Skin epidermis (tissue), 12 donors: ENCODE data around the gene RTKN.
"Not testable (repeated sequence)": the region's sequence is repeated elsewhere in the genome, so short reads cannot be mapped to it uniquely, and the experiment has no call there.

Experiments
- H3K27ac ChIP-seq, 21 experiments: fragments of 200-600 bp; sonication (generic) in 11 of 21; one replicate each; pipeline ENCODE4 v1.5.0; 2020; ENCODE audit warnings: mild to moderate bottlenecking in 3 of 21, inconsistent platforms in 2 of 21, moderate library complexity in 2 of 21
- H3K4me3 ChIP-seq, 7 experiments: fragments of 200-600 bp; sonication (generic) in 2 of 7; one replicate each; pipeline ENCODE4 v1.5.0; 2020; ENCODE audit warnings: inconsistent platforms in 2 of 7, mild to moderate bottlenecking in 2 of 7, moderate library complexity in 1 of 7

Gene RTKN

GRCh38 chr2:74462054-74462785 is 20.5 kb upstream of the RTKN start:
- Histone ChIP-seq H3K4me3 (no peak overlapping the region), H3K27ac (no peak overlapping the region)

DNA sequence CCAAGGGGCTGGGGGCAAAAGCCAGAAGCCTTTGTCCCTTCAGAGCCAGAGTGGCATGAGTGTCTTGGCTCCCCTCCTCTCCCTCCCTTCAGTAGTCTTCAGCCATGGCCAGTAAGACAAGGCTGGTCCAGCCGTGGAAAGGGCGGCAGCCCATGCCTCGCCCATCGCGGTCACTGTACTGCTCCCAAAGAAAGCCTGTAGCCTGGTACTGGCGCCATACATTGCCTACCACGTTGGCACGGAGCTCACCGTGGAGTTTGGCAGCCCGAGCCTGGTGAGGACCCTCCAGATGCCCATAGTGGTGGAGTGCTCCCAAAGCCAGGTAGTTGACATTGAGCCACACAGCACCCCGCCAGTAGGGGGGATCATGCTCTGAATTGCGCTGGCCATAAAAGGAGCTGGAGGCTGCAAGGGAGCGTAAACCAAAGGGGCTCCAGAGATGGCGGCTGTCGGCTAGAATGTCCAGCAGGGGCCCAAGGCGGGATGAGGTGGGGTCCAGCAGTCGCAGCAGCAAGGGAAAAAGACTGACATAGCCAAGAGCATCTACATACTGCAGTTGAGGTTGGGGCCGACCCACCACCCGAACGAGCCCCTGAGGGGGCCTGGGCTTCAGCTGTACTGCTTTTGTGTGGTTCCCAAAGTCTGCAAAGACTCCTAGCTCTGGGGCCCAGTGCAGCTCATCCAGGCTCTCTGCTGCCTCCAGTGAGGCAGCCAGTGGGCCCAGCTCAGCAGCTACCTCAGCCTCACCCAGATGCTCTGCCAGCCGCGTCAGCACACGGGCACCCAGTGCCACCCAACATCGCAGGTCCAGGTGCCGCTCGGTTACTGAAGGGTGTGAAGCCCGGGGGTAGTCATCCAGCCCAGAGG is 19.7 kb upstream of the RTKN start:
- no peak overlapping the region for H3K4me3 ChIP-seq
- peak overlapping the region in 1 of 21 experiments; percentile 12 for H3K27ac ChIP-seq

- not testable (repeated sequence) for H3K27ac ChIP-seq, H3K4me3 ChIP-seq
These were observed 18.4 kb upstream of the RTKN start for GRCh38 chr2:74460187-74460586.

- H3K4me3 ChIP-seq, result peak overlapping the region in 4 of 7 experiments; percentile 58 to 76 (median 69)
- H3K27ac ChIP-seq, result peak overlapping the region in 1 of 21 experiments; percentile 94
These were observed 17.9 kb upstream of the RTKN start for GRCh38 chr2:74459503-74460118.

DNA sequence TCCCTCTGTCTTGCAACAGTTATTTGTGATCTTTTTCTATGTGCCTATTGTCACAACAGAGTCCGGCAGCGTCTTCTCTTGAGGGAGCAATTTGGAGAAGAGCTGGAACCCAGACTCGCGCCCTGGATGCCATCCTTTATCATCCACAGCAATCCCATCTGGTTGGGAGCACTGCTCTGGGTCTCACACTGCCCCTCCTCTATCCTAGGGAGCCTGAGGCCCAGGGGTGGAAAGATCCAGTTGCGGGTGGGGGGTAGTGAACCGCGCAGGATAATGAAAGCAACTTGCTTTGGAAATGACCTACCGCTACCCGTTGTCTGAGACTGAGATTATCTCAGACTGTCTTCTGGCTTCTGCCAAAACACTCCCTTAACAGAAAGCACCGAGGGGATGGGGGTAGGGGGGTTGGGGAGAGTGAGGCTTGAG is 17.2 kb upstream of the RTKN start:
- H3K4me3 ChIP-seq, result peak overlapping the region; percentile 58 to 76 (median 65)
- H3K27ac ChIP-seq, result peak overlapping the region in 19 of 21 experiments; percentile 69 to 99 (median 86)

GRCh38 chr2:74458132-74458937 is 16.6 kb upstream of the RTKN start, which contains the start of gene WBP1:
Gene WBP1, plus strand, starts transcription at chr2:74458438. Its CDS starts 165 bp downstream, at chr2:74458603.
- peak within 1 kb of the TSS; percentile 58 to 76 (median 65) for H3K4me3 ChIP-seq
- H3K27ac ChIP-seq, result peak within 1 kb of the TSS; percentile 24 to 99 (median 94)

DNA sequence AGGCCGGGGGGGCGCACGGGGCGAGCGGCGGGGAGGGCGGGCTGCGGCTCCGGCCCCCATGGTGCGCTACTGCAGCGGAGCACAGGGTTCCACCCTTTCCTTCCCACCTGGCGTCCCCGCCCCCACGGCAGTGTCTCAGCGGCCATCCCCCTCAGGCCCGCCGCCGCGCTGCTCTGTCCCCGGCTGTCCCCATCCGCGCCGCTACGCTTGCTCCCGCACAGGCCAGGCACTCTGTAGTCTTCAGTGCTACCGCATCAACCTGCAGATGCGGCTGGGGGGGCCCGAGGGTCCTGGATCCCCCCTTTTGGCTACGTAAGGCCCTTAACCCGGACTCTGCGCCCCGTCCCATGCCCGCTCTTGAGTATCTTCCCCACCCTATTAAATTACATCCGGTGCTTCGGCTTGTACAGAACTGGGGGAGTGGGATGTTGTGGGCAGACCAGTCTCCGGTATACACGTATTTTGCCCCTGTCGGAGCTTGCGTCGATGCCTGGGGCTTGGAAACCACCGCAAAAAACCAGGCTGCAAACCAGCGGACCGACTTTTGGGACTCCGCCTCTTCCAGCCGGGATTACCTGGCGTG is 15.9 kb upstream of the RTKN start:
- peak overlapping the region; percentile 24 to 99 (median 94) for H3K27ac ChIP-seq
- H3K4me3 ChIP-seq, result peak overlapping the region; percentile 51 to 76 (median 65)

GRCh38 chr2:74457129-74457548 is 15.4 kb upstream of the RTKN start:
- peak overlapping the region; percentile 24 to 99 (median 94) for H3K27ac ChIP-seq
- peak overlapping the region; percentile 51 to 76 (median 65) for H3K4me3 ChIP-seq

- Histone ChIP-seq H3K4me3 (peak within 1 kb of the TSS; percentile 50 to 74 (median 60)), H3K27ac (peak within 1 kb of the TSS; percentile 2 to 98 (median 79))
These were observed 13.1 kb upstream of the RTKN start, which contains the start of gene INO80B for GRCh38 chr2:74454654-74455511. Gene INO80B, plus strand, starts transcription at chr2:74455087. Its CDS starts 30 bp downstream, at chr2:74455117.

- no peak overlapping the region for H3K27ac ChIP-seq
- no peak overlapping the region for H3K4me3 ChIP-seq
These were observed 8.9 kb upstream of the RTKN start for GRCh38 chr2:74450570-74451190.

GRCh38 chr2:74448771-74449170 is 7.0 kb upstream of the RTKN start:
- no peak overlapping the region for H3K4me3 ChIP-seq
- no peak overlapping the region for H3K27ac ChIP-seq

- H3K4me3 ChIP-seq, result no peak overlapping the region
These were observed 5.7 kb upstream of the RTKN start for GRCh38 chr2:74447230-74447999.

GRCh38 chr2:74444498-74445318 is 3.0 kb upstream of the RTKN start:
- Histone ChIP-seq H3K27ac (peak overlapping the region in 1 of 21 experiments; percentile 1), H3K4me3 (no peak overlapping the region)

More at GRCh38 chr2:74447230-74447999, 5.7 kb upstream of the RTKN start:
- H3K27ac ChIP-seq, result no peak overlapping the region

- peak overlapping the region; percentile 35 to 61 (median 48) for H3K4me3 ChIP-seq
- peak overlapping the region in 20 of 21 experiments; percentile 62 to 94 (median 82) for H3K27ac ChIP-seq
These were observed 953 bp upstream of the RTKN start for GRCh38 chr2:74442483-74443297.

DNA sequence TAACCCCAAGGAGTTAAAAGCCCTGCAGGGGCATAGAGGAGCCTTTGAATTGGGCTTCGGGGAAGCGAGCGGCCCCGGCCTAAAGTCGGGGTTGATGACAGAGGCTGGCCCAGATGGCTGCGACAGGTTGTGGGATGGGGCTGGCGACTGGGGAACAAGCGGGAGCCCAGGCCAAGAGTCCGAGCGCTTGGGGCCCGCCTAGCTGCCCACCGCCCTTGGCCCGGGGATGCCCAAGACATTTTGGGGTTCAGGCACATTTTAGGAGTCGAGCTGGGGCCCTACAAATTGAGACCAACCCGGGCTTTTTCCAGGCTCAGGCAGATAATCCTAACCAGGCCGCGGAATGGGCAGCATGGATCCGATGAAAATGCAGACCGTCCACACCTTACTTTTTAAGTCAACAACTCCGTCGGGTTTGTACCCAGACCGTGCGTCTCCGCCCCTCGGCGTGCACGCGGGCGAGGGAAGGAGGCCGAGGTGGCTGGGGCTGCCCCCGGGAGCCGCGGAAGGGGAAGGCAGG is 507 bp downstream of the RTKN start:
- Histone ChIP-seq H3K27ac (peak overlapping the region; percentile 62 to 94 (median 83)), H3K4me3 (peak overlapping the region; percentile 35 to 61 (median 48))
